Ovary (tissue), 3 donors: ENCODE data around the gene ZNF511.

ENCODE experiments used
- CTCF ChIP-seq, 3 donors: fragments of 450-650 bp in 2 of 3; fragments of 200-600 bp in 1 of 3; IDR thresholded peaks; one replicate each; pipeline versions ENCODE4 v1.5.1 to v1.8.0; 2016 to 2022; ENCODE audit warnings: antibody characterized with exemption in 3 of 3, mild to moderate bottlenecking in 1 of 3
- EP300 ChIP-seq: sonication (generic); formaldehyde crosslinking; IDR thresholded peaks from one replicate; pipeline ENCODE4 v1.6.1; 2017; ENCODE audit warnings: antibody characterized with exemption
- POLR2A ChIP-seq: fragments of 450-650 bp; IDR thresholded peaks from one replicate; pipeline ENCODE4 v1.6.1; 2017; ENCODE audit warnings: antibody characterized with exemption, mild to moderate bottlenecking, moderate library complexity
- donor health status: DM: no; HTN: no; CAD: no.

DNA sequence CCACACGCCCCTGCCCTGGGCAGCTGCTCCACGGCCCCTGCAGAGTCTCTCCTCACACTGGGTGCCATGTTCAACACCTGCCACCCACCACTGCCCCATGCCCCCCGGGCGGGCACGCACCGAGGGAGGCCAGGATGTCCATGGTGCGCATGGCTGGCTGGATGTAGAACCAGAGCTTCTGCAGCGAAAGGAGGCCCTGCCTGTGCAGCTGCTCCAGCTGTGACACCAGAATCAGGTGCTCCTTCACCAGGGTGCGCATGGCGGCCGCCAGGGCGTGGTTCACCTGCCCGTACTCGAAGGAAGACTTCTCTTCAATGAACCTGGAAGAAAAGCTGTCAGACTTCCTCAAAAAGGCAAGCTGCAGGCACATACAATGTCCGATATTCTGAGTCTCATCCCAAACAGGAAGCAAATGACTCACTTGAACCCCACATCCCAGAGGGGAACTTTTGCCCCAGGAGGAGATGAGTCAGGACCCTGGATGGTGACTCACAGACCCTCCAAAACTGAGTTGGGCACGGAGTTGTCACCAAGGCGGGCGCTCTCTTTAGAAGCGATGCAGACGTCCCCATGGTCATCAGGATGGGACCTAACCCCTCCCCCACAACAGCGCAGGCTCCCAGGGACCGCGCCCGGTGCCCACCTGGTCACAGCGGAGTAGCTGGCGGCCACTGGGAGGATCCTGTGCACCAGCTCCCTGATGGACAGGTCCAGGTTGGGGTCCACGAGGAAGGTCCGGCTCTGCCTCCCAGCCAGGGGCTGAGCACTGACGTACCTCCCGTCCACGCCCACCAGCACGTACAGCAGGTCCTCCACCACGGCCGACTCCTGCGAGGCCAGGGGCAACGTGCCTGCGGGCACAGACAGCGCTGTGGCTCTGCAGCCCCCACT, 15.6 kb upstream of the ZNF511 start:
- TF ChIP-seq EP300, result no peak
- TF ChIP-seq CTCF (IDR thresholded peaks at IDR 0.05), result no peak
- no peak for TF ChIP-seq POLR2A
